HEK293 (cell line): ENCODE results near the gene KATNBL1.
"Not testable (repeated sequence)": the region's sequence is repeated elsewhere in the genome, so short reads cannot be mapped to it uniquely, and the experiment has no call there.

Experiments used
- CTCF ChIA-PET: fragments of 350-600 bp; formaldehyde crosslinking; extraction: SDS; loops from one replicate; lab custom pipeline; 2021; ENCODE audit warnings: antibody characterized with exemption; lab: Yijun Ruan, JAX
- POLR2A ChIA-PET: fragments of 300-600 bp; formaldehyde crosslinking; extraction: SDS; loops from one replicate; lab custom pipeline; 2020; ENCODE audit warnings: antibody characterized with exemption, inconsistent platforms; lab: Yijun Ruan, JAX
- H3K27ac ChIP-seq: fragments of 200-500 bp; sonication (Bioruptor generic); 2 replicates; pipeline ENCODE4 v1.5.1; 2014; ENCODE audit warnings: low read depth, low read length, control low read depth, inconsistent platforms; ENCODE audit errors: extremely low read depth
- H3K36me3 ChIP-seq, 2 experiments: fragments of 200-500 bp in 1 of 2; sonication (Bioruptor generic) in 1 of 2; 1 replicate in 1 of 2; 2 replicates in 1 of 2; pipeline ENCODE4 v1.5.1; 2014 to 2017; ENCODE audit warnings: inconsistent platforms in 2 of 2, low read length in 2 of 2; ENCODE audit not compliant: control insufficient read depth in 2 of 2, insufficient read depth in 1 of 2
- H3K4me1 ChIP-seq: fragments of 200-500 bp; sonication (Bioruptor generic); 2 replicates; pipeline ENCODE4 v1.5.1; 2014; ENCODE audit warnings: mild to moderate bottlenecking, low read length, inconsistent platforms; ENCODE audit not compliant: control insufficient read depth, insufficient read depth
- H3K4me3 ChIP-seq: 2 replicates; pipeline ENCODE4 v1.5.1; 2011; ENCODE audit warnings: low read depth, mild to moderate bottlenecking, control low read depth, low read length, moderate library complexity
- H3K9me3 ChIP-seq: fragments of 200-500 bp; sonication (Bioruptor generic); 2 replicates; pipeline ENCODE4 v1.5.1; 2014; ENCODE audit warnings: low read depth, low read length, inconsistent platforms; ENCODE audit not compliant: control insufficient read depth, insufficient read depth
- GFI1B ChIP-seq: fragments of 450-650 bp; formaldehyde crosslinking; IDR thresholded peaks from 2 replicates; pipeline ENCODE4 v1.5.1; 2016; ENCODE audit warnings: missing biosample characterization, missing genetic modification characterization
- GLIS2 ChIP-seq: fragments of 450-650 bp; formaldehyde crosslinking; IDR thresholded peaks from 2 replicates; pipeline ENCODE4 v1.5.1; 2016; ENCODE audit warnings: missing biosample characterization, missing genetic modification characterization
- HOXA7 ChIP-seq: sonication (generic); formaldehyde crosslinking; IDR thresholded peaks from 2 replicates; pipeline ENCODE4 v1.8.1; 2022; ENCODE audit warnings: missing genetic modification reagents, borderline replicate concordance
- KLF17 ChIP-seq: fragments of 450-650 bp; formaldehyde crosslinking; IDR thresholded peaks from 2 replicates; pipeline ENCODE4 v1.5.1; 2016; ENCODE audit warnings: missing biosample characterization, missing genetic modification characterization
- KLF7 ChIP-seq: fragments of 450-650 bp; formaldehyde crosslinking; IDR thresholded peaks from 2 replicates; pipeline ENCODE4 v1.5.1; 2016; ENCODE audit warnings: missing biosample characterization, missing genetic modification characterization, borderline replicate concordance
- PATZ1 ChIP-seq: fragments of 450-650 bp; formaldehyde crosslinking; IDR thresholded peaks from 2 replicates; pipeline ENCODE4 v1.5.1; 2016; ENCODE audit warnings: missing biosample characterization, missing genetic modification characterization
- SETDB1 ChIP-seq: IDR thresholded peaks from one replicate; pipeline ENCODE4 v1.6.1; 2017; ENCODE audit warnings: mild to moderate bottlenecking, low read length, moderate library complexity, mixed read lengths; ENCODE audit not compliant: insufficient read length
- ZBTB7A ChIP-seq: fragments of 450-650 bp; formaldehyde crosslinking; IDR thresholded peaks from 2 replicates; pipeline ENCODE4 v1.5.1; 2016; ENCODE audit warnings: low read depth, missing biosample characterization, missing genetic modification characterization
- ZIC2 ChIP-seq: fragments of 450-650 bp; formaldehyde crosslinking; IDR thresholded peaks from 2 replicates; pipeline ENCODE4 v1.5.1; 2016; ENCODE audit warnings: missing biosample characterization, missing genetic modification characterization
- ZNF132 ChIP-seq: fragments of 450-650 bp; formaldehyde crosslinking; IDR thresholded peaks from 2 replicates; pipeline ENCODE4 v1.5.1; 2017; ENCODE audit warnings: missing biosample characterization, missing genetic modification characterization, borderline replicate concordance
- ZNF169 ChIP-seq: fragments of 450-650 bp; formaldehyde crosslinking; IDR thresholded peaks from 2 replicates; pipeline ENCODE4 v1.5.1; 2016; ENCODE audit warnings: missing biosample characterization, missing genetic modification characterization
- ZNF248 ChIP-seq: fragments of 450-650 bp; formaldehyde crosslinking; IDR thresholded peaks from 2 replicates; pipeline ENCODE4 v1.5.1; 2017; ENCODE audit warnings: missing biosample characterization, missing genetic modification characterization
- ZNF280C ChIP-seq: fragments of 450-650 bp; formaldehyde crosslinking; IDR thresholded peaks from 2 replicates; pipeline ENCODE4 v1.5.1; 2016; ENCODE audit warnings: missing biosample characterization, missing genetic modification characterization
- ZNF404 ChIP-seq: fragments of 450-650 bp; formaldehyde crosslinking; IDR thresholded peaks from 2 replicates; pipeline ENCODE4 v1.5.1; 2017; ENCODE audit warnings: missing biosample characterization, missing genetic modification characterization
- ZNF621 ChIP-seq: fragments of 450-650 bp; formaldehyde crosslinking; IDR thresholded peaks from 2 replicates; pipeline ENCODE4 v1.5.1; 2017; ENCODE audit warnings: missing biosample characterization, missing genetic modification characterization
- ZNF639 ChIP-seq: fragments of 450-650 bp; formaldehyde crosslinking; IDR thresholded peaks from 2 replicates; pipeline ENCODE4 v1.5.1; 2016; ENCODE audit warnings: missing biosample characterization, missing genetic modification characterization
- ZNF670 ChIP-seq: fragments of 450-650 bp; formaldehyde crosslinking; IDR thresholded peaks from 2 replicates; pipeline ENCODE4 v1.5.1; 2016; ENCODE audit warnings: missing biosample characterization, missing genetic modification characterization, low read depth
- ZNF747 ChIP-seq: fragments of 450-650 bp; formaldehyde crosslinking; IDR thresholded peaks from 2 replicates; pipeline ENCODE4 v1.5.1; 2016; ENCODE audit warnings: missing biosample characterization, missing genetic modification characterization
- TF ChIP-seq, protein P1 (sequence below): fragments of 450-650 bp; formaldehyde crosslinking; IDR thresholded peaks from 2 replicates; pipeline ENCODE4 v1.5.1; 2016; ENCODE audit warnings: missing biosample characterization, missing genetic modification characterization

KATNBL1 gene

DNA sequence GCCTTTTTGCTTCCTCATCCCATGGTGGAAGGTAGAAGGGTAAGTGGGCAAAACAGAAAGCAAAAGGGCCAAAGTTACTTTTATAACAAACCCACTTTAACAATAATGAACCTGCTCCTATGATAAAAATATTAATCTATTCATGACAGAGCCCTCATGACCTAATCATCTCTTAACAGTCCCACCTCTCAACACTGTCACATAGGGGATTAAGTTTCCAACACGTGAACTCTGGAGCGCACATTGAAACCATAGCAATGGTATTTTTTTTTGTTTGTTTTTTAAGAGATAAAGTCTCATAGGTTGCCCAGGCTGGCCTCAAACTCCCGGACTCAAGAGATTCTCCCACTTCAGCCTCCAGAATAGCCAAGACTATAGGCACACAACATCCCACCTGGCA is 30.7 kb downstream of the KATNBL1 start:
- no peak for TF ChIP-seq ZNF280C (tag by site-specific recombination)
- ChIA-PET CTCF (no interaction called here), POLR2A (no interaction called here)
- Histone ChIP-seq H3K4me3 (no peak overlapping the region), H3K36me3 (no peaks in the 10 kb centered on the region), H3K4me1 (no peaks in the 10 kb centered on the region), H3K27ac (no peak overlapping the region), H3K9me3 (no peaks in the 10 kb centered on the region)

DNA sequence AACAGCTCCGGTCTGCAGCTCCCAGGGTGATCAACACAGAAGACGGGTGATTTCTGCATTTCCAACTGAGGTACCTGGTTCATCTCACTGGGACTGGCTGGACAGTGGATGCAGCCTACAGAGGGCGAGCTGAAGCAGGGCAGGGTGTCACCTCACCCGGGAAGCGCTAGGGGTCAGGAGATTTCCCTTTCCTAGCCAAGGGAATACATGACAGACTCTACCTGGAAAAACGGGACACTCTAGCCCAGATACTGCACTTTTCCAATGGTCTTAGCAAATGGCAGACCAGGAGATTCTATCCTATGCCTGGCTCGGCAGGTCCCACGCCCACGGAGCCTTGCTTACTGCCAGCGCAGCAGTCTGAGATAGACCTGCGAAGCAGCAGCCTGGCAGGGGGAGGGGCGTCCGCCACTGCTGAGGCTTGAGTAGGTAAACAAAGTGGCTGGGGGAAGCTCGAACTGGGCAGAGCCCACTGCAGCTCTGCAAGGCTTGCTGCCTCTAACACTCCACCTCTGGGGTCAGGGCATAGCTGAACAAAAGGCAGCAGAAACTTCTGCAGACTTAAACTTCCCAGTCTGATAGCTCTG is 43.8 kb downstream of the KATNBL1 start:
- POLR2A ChIA-PET, H3K4me3 ChIP-seq, H3K27ac ChIP-seq, H3K9me3 ChIP-seq, H3K4me1 ChIP-seq: not testable (repeated sequence)
- peaks cover 0 to 16% of the 10 kb centered on the region in 2 experiments; a peak in 2 of 3 replicates for H3K36me3 ChIP-seq
- CTCF ChIA-PET: interaction anchor here (1.1 kb wide), 1 partner anchor 12 kb away, joined by 5 read pairs; no protein-coding TSS in a partner anchor

- CTCF ChIA-PET: no interaction called here
- Histone ChIP-seq H3K4me3 (no peak overlapping the region), H3K9me3 (no peaks in the 10 kb centered on the region), H3K27ac (no peak overlapping the region), H3K4me1 (no peaks in the 10 kb centered on the region), H3K36me3 (peaks cover 0 to 29% of the 10 kb centered on the region in 2 experiments; a peak in 2 of 3 replicates)
- no peak for TF ChIP-seq KLF17 (tag by site-specific recombination)
- TF ChIP-seq ZBTB7A (tag by site-specific recombination): no peak
- peak; percentile 84 for TF ChIP-seq SETDB1
- TF ChIP-seq ZNF248: no peak
- no peak for TF ChIP-seq GLIS2
- no peak for TF ChIP-seq PATZ1 (tag by site-specific recombination)
- POLR2A ChIA-PET: no interaction called here
These were observed 48.5 kb downstream of the KATNBL1 start for GRCh38 chr15:34161329-34161963.

- ChIA-PET POLR2A (no interaction called here), CTCF (no interaction called here)
- Histone ChIP-seq H3K4me1 (no peaks in the 10 kb centered on the region), H3K27ac (no peak overlapping the region), H3K36me3 (peaks cover 0 to 36% of the 10 kb centered on the region in 2 experiments; a peak in 2 of 3 replicates), H3K9me3 (no peaks in the 10 kb centered on the region), H3K4me3 (no peak overlapping the region)
- no peak for TF ChIP-seq ZNF670
- no peak for TF ChIP-seq HOXA7 (CRISPR knock-in tag)
- no peak for TF ChIP-seq ZNF169 (tag by site-specific recombination)
- TF ChIP-seq ZNF621 (tag by site-specific recombination): no peak
- TF ChIP-seq ZNF132: no peak
- TF ChIP-seq ZNF639 (tag by site-specific recombination): no peak
- TF ChIP-seq, protein P1, sequence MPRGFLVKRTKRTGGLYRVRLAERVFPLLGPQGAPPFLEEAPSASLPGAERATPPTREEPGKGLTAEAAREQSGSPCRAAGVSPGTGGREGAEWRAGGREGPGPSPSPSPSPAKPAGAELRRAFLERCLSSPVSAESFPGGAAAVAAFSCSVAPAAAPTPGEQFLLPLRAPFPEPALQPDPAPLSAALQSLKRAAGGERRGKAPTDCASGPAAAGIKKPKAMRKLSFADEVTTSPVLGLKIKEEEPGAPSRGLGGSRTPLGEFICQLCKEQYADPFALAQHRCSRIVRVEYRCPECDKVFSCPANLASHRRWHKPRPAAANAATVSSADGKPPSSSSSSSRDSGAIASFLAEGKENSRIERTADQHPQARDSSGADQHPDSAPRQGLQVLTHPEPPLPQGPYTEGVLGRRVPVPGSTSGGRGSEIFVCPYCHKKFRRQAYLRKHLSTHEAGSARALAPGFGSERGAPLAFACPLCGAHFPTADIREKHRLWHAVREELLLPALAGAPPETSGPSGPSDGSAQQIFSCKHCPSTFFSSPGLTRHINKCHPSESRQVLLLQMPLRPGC (tag by site-specific recombination): no peak
- no peak for TF ChIP-seq GFI1B (tag by site-specific recombination)
- no peak for TF ChIP-seq ZNF404
- TF ChIP-seq KLF7 (tag by site-specific recombination): no peak
- no peak for TF ChIP-seq ZNF747 (tag by site-specific recombination)
- TF ChIP-seq ZIC2 (tag by site-specific recombination): no peak
These were observed 49.2 kb downstream of the KATNBL1 start for GRCh38 chr15:34160735-34161134.
